DND-41 (cell line): Measurements from ENCODE around the gene SLC39A6.

Source experiments
- ATAC-seq: fragments of 200-7000 bp; cut with Tn5 transposase; 3 replicates; pipeline ENCODE4 v1.9.1; 2021; ENCODE audit warnings: low read depth; ENCODE audit not compliant: insufficient read depth
- DNase-seq: peaks from one replicate; pipeline ENCODE4 v3.0.0-alpha.2; 2020
- H2AFZ ChIP-seq: 2 replicates; pipeline ENCODE4 v1.6.0; 2012; ENCODE audit warnings: low read depth, low read length
- H3K27ac ChIP-seq: 2 replicates; pipeline ENCODE4 v1.5.1; 2012; ENCODE audit warnings: low read length, inconsistent platforms
- H3K27me3 ChIP-seq: fragments of 200-600 bp; sonication (generic); 2 replicates; pipeline ENCODE4 v1.6.0; 2012; ENCODE audit warnings: low read length, mild to moderate bottlenecking, inconsistent platforms; ENCODE audit not compliant: insufficient read depth, poor library complexity
- H3K36me3 ChIP-seq: 2 replicates; pipeline ENCODE4 v1.5.1; 2012; ENCODE audit warnings: low read length, inconsistent platforms; ENCODE audit not compliant: insufficient read depth
- H3K4me1 ChIP-seq: 2 replicates; pipeline ENCODE4 v1.5.1; 2012; ENCODE audit warnings: mild to moderate bottlenecking, low read length; ENCODE audit not compliant: insufficient read depth
- H3K4me2 ChIP-seq: 2 replicates; pipeline ENCODE4 v1.6.0; 2012; ENCODE audit warnings: mild to moderate bottlenecking, moderate library complexity, low read length, inconsistent platforms; ENCODE audit not compliant: insufficient read depth
- H3K4me3 ChIP-seq, 2 experiments: fragments of 200-600 bp in 1 of 2; shearing (Covaris generic) in 1 of 2; 2 replicates each; pipeline ENCODE4 v1.5.1; 2012 to 2016; ENCODE audit warnings: inconsistent platforms in 2 of 2, low read length in 2 of 2, mild to moderate bottlenecking in 2 of 2, low read depth in 1 of 2, moderate library complexity in 1 of 2
- H3K79me2 ChIP-seq: 2 replicates; pipeline ENCODE4 v1.6.0; 2012; ENCODE audit warnings: low read length, inconsistent platforms; ENCODE audit not compliant: insufficient read depth
- H3K9ac ChIP-seq: 2 replicates; pipeline ENCODE4 v1.6.0; 2012; ENCODE audit warnings: low read depth, mild to moderate bottlenecking, inconsistent platforms, low read length, moderate library complexity
- H3K9me3 ChIP-seq: 2 replicates; pipeline ENCODE4 v1.5.1; 2012; ENCODE audit warnings: low read length, moderate library complexity, mild to moderate bottlenecking, inconsistent platforms; ENCODE audit not compliant: insufficient read depth, severe bottlenecking
- H4K20me1 ChIP-seq: 2 replicates; pipeline ENCODE4 v1.6.0; 2012; ENCODE audit warnings: low read length; ENCODE audit not compliant: insufficient read depth
- CTCF ChIP-seq: IDR thresholded peaks from 2 replicates; pipeline ENCODE4 v1.5.1; 2012; ENCODE audit warnings: borderline replicate concordance, low read length, moderate library complexity, mild to moderate bottlenecking; ENCODE audit not compliant: poor library complexity, severe bottlenecking; ENCODE audit errors: extremely low read depth
- EZH2 ChIP-seq: IDR thresholded peaks from 3 replicates; pipeline ENCODE4 v1.6.1; 2012; ENCODE audit warnings: borderline replicate concordance, low read depth, mild to moderate bottlenecking, moderate library complexity, low read length, inconsistent platforms; ENCODE audit not compliant: severe bottlenecking

SLC39A6 gene

DNA sequence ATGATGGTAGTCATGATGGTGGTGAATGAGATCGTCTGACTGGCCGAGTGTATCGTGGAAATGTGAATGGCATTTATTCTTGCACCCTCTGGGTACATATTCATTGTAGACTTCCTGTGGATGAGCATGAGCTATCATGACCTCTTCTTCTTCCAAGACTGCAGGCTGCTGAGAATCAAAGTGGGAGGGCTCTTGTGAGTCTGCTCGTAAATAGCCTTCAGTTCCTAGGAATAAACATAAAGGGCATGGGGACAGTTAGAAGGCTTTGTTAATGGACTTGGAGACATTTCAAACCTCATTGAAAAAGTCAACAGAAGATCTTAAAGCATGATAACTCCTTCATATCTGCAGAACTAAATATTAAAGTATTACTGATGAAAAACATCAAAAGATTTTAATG is 14.9 kb downstream of the SLC39A6 start:
- TF ChIP-seq CTCF = no peak
- TF ChIP-seq EZH2 = no peak
- H2AFZ ChIP-seq = no peak overlapping the region
- H3K4me1 ChIP-seq = no peaks in the 10 kb centered on the region
- no peak overlapping the region for H3K9ac ChIP-seq
- H3K4me3 ChIP-seq = no peak overlapping the region
- peaks cover 69% of the 10 kb centered on the region for H3K36me3 ChIP-seq
- no peaks in the 10 kb centered on the region for H3K27me3 ChIP-seq
- no peaks in the 10 kb centered on the region for H4K20me1 ChIP-seq
- DNase-seq = no peak
- no peak for ATAC-seq
- H3K79me2 ChIP-seq = no peaks in the 10 kb centered on the region
- H3K9me3 ChIP-seq = no peaks in the 10 kb centered on the region
- no peak overlapping the region for H3K27ac ChIP-seq
- H3K4me2 ChIP-seq = no peak overlapping the region

DNA sequence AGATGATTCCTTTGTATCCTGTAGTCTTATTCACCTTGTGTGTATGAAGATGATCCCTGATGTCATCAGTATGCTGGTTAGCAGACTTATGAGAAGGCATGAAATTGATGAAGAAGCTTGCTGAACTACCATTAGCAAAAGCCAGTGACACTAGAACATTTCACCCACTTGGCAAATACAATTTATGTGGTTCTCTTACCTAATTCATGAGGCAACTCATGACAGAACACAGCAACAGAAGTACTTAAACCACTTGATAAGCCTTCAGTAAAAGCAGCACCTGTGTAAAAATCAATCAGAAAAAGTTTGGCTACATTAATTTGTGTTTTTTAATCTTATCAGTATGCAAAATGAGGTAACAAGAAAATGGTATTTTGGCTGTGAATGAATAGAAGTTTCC is 16.8 kb downstream of the SLC39A6 start:
- Histone ChIP-seq H3K4me2 (no peak overlapping the region), H2AFZ (no peak overlapping the region), H3K9ac (no peak overlapping the region), H3K4me3 (no peak overlapping the region), H3K9me3 (no peaks in the 10 kb centered on the region), H3K27ac (no peak overlapping the region), H3K27me3 (no peaks in the 10 kb centered on the region), H3K36me3 (peaks cover 63% of the 10 kb centered on the region), H4K20me1 (no peaks in the 10 kb centered on the region), H3K79me2 (no peaks in the 10 kb centered on the region), H3K4me1 (no peaks in the 10 kb centered on the region)
- DNase-seq (no peak), ATAC-seq (no peak)
- TF ChIP-seq CTCF (no peak), EZH2 (no peak)

GRCh38 chr18:36109737-36110136 is 19.4 kb downstream of the SLC39A6 start:
- H3K4me3 ChIP-seq = no peak overlapping the region
- H3K79me2 ChIP-seq = no peaks in the 10 kb centered on the region
- H2AFZ ChIP-seq = no peak overlapping the region
- no peak overlapping the region for H3K4me2 ChIP-seq
- H3K4me1 ChIP-seq = no peaks in the 10 kb centered on the region
- H3K36me3 ChIP-seq = peaks cover 44% of the 10 kb centered on the region
- no peak overlapping the region for H3K9ac ChIP-seq
- H3K9me3 ChIP-seq = no peaks in the 10 kb centered on the region
- ATAC-seq (no peak), DNase-seq (no peak)
- H4K20me1 ChIP-seq = no peaks in the 10 kb centered on the region
- no peak overlapping the region for H3K27ac ChIP-seq
- TF ChIP-seq EZH2 (no peak), CTCF (no peak)
- H3K27me3 ChIP-seq = no peaks in the 10 kb centered on the region

DNA sequence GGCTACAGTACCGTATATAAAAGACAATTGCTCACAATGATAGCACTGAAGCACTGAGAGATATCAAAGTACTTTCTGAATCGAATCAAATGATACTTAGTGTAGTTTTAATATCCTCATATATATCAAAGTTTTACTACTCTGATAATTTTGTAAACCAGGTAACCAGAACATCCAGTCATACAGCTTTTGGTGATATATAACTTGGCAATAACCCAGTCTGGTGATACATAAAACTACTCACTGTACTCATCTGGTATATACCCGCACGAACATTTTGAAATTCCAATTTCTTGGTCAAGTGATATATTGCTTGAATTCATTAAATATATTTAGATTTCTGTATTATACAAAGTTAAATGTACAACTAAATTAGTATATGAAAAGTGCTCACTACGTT is 20.5 kb downstream of the SLC39A6 start:
- Histone ChIP-seq H3K9ac (no peak overlapping the region), H3K27me3 (no peaks in the 10 kb centered on the region), H3K4me1 (no peaks in the 10 kb centered on the region), H3K27ac (no peak overlapping the region), H3K9me3 (no peaks in the 10 kb centered on the region), H3K36me3 (peaks cover 35% of the 10 kb centered on the region), H3K4me3 (no peak overlapping the region), H3K79me2 (no peaks in the 10 kb centered on the region), H2AFZ (no peak overlapping the region), H3K4me2 (no peak overlapping the region), H4K20me1 (no peaks in the 10 kb centered on the region)
- DNase-seq (no peak), ATAC-seq (no peak)
- no peak for TF ChIP-seq CTCF
- no peak for TF ChIP-seq EZH2
